Mesendoderm (in vitro differentiated cells): ENCODE measurements around the gene ASF1A.

Source experiments
- DNase-seq: peaks from one replicate; pipeline ENCODE4 v3.0.0; 2013
- H2AK5ac ChIP-seq: 2 replicates; pipeline ENCODE4 v1.6.1; 2013; ENCODE audit warnings: low read length, inconsistent platforms
- H2BK120ac ChIP-seq: 2 replicates; pipeline ENCODE4 v1.6.1; 2013; ENCODE audit warnings: low read depth, mild to moderate bottlenecking, low read length, moderate library complexity, mixed read lengths
- H2BK15ac ChIP-seq: replicated peaks from 2 replicates; pipeline ENCODE4 v1.6.1; 2013; ENCODE audit warnings: low read depth, mild to moderate bottlenecking, moderate library complexity
- H2BK5ac ChIP-seq: 2 replicates; pipeline ENCODE4 v1.6.1; 2013; ENCODE audit warnings: low read length, inconsistent platforms
- H3K18ac ChIP-seq: 2 replicates; pipeline ENCODE4 v1.6.1; 2013; ENCODE audit warnings: mild to moderate bottlenecking, low read length, mixed read lengths
- H3K23ac ChIP-seq: one replicate; pipeline ENCODE4 v1.6.1; 2013; ENCODE audit warnings: low read length
- H3K27ac ChIP-seq: 2 replicates; pipeline ENCODE4 v1.5.1; 2013; ENCODE audit warnings: low read depth, mild to moderate bottlenecking, inconsistent platforms, low read length, moderate library complexity
- H3K27me3 ChIP-seq: 2 replicates; pipeline ENCODE4 v1.6.1; 2013; ENCODE audit warnings: low read length, control low read depth, mild to moderate bottlenecking, inconsistent platforms; ENCODE audit not compliant: insufficient read depth, poor library complexity
- H3K36me3 ChIP-seq: 2 replicates; pipeline ENCODE4 v1.6.1; 2013; ENCODE audit warnings: low read length, inconsistent platforms; ENCODE audit not compliant: control insufficient read depth, insufficient read depth
- H3K4ac ChIP-seq: one replicate; pipeline ENCODE4 v1.6.1; 2013; ENCODE audit warnings: low read depth, mild to moderate bottlenecking, low read length, moderate library complexity
- H3K4me1 ChIP-seq: 2 replicates; pipeline ENCODE4 v1.6.1; 2013; ENCODE audit warnings: low read depth, low read length, inconsistent platforms; ENCODE audit not compliant: control insufficient read depth
- H3K4me2 ChIP-seq: 2 replicates; pipeline ENCODE4 v1.6.1; 2013; ENCODE audit warnings: low read length
- H3K4me3 ChIP-seq: 2 replicates; pipeline ENCODE4 v1.5.1; 2013; ENCODE audit warnings: mild to moderate bottlenecking, low read length
- H3K56ac ChIP-seq: one replicate; pipeline ENCODE4 v1.6.1; 2013; ENCODE audit warnings: low read length
- H3K79me1 ChIP-seq: 2 replicates; pipeline ENCODE4 v1.6.1; 2013; ENCODE audit warnings: low read length, inconsistent platforms
- H3K79me2 ChIP-seq: 2 replicates; pipeline ENCODE4 v1.6.1; 2013; ENCODE audit warnings: mild to moderate bottlenecking, low read length; ENCODE audit not compliant: control insufficient read depth, insufficient read depth
- H3K9ac ChIP-seq: 2 replicates; pipeline ENCODE4 v1.6.1; 2013; ENCODE audit warnings: low read length, inconsistent platforms
- H4K5ac ChIP-seq: one replicate; pipeline ENCODE4 v1.6.1; 2013; ENCODE audit warnings: low read length
- H4K8ac ChIP-seq: one replicate; pipeline ENCODE4 v1.6.1; 2013; ENCODE audit warnings: low read depth, mild to moderate bottlenecking, control low read depth, low read length, moderate library complexity
- WGBS: extraction: QIAGEN DNeasy Blood & Tissue Kit; methylation state at CpG from one replicate; pipeline ENCODE4 v1.1.7; 2013; ENCODE audit warnings: low lambda C conversion rate, missing lambda C conversion rate; ENCODE audit not compliant: insufficient coverage; ENCODE audit errors: extremely low coverage; 5-methylcytosine and 5-hydroxymethylcytosine counted together

ASF1A gene

GRCh38 chr6:118860363-118860762 lies 33.6 kb upstream of the ASF1A start:
- H4K5ac ChIP-seq: no peak overlapping the region
- H3K18ac ChIP-seq: no peak overlapping the region
- H2BK120ac ChIP-seq: no peak overlapping the region
- H2BK5ac ChIP-seq: no peak overlapping the region
- no peak overlapping the region for H3K27ac ChIP-seq
- H3K4me2 ChIP-seq: no peak overlapping the region
- no CpG with 5 or more reads among the region's 1 CpG for WGBS
- H3K79me1 ChIP-seq: no peaks in the 10 kb centered on the region
- H3K79me2 ChIP-seq: no peaks in the 10 kb centered on the region
- DNase-seq: no peak
- H3K23ac ChIP-seq: no peak overlapping the region
- no peaks in the 10 kb centered on the region for H3K36me3 ChIP-seq
- no peak overlapping the region for H3K4me3 ChIP-seq
- H3K4ac ChIP-seq: no peak overlapping the region
- H3K27me3 ChIP-seq: no peaks in the 10 kb centered on the region
- no peak overlapping the region for H3K9ac ChIP-seq
- no peak overlapping the region for H4K8ac ChIP-seq
- H2AK5ac ChIP-seq: no peak overlapping the region
- no peak overlapping the region for H3K56ac ChIP-seq
- no peaks in the 10 kb centered on the region for H3K4me1 ChIP-seq
- no peak overlapping the region for H2BK15ac ChIP-seq

DNA sequence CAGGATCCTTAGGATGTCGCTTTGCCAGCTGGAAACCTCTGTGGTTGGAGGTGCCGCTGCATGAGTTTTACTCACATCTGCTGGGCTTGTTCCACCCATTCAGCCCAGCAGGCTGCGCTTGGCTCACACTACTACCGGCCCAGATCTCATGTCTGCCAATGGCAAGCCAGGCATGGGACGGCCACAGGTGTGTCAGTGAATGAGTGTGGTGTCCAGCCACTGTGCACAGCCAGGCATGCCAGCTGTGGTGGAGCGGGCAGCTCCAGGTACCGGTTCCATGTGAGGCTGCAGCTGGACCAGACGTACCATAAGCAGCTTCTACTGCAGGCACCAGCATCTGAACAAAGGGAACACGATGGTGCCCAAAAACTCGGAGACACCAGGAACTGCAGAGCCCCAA lies 33.1 kb upstream of the ASF1A start:
- WGBS: no CpG with 5 or more reads among the region's 10 CpGs
- Histone ChIP-seq H4K8ac (no peak overlapping the region), H3K4ac (no peak overlapping the region), H2BK5ac (no peak overlapping the region), H3K4me3 (no peak overlapping the region), H3K27ac (no peak overlapping the region), H2BK120ac (no peak overlapping the region), H3K36me3 (no peaks in the 10 kb centered on the region), H3K23ac (no peak overlapping the region), H3K79me1 (no peaks in the 10 kb centered on the region), H3K18ac (no peak overlapping the region), H2BK15ac (no peak overlapping the region), H3K27me3 (no peaks in the 10 kb centered on the region), H2AK5ac (no peak overlapping the region), H3K9ac (no peak overlapping the region), H3K79me2 (no peaks in the 10 kb centered on the region), H3K4me2 (no peak overlapping the region), H3K56ac (no peak overlapping the region), H3K4me1 (no peaks in the 10 kb centered on the region), H4K5ac (no peak overlapping the region)
- DNase-seq: peak; percentile 26

DNA sequence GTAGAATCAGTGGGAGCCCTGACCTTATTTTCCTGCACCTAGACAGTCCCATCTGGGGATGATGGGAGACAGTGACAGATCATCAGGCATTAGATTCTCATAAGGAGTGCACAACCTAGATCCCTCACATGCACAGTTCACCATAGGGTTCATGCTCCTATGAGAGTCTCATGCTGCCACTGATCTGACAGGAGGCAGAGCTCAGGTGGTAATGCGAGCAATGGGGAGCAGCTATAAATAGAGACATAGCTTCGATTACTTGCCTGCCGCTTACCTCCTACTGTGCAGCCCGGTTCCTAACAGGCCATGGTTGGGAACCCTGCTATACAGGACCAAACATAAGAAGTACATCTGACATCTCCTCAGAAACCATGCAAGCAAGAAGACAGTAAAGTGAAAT lies 31.5 kb upstream of the ASF1A start:
- Histone ChIP-seq H3K18ac (no peak overlapping the region), H2BK120ac (no peak overlapping the region), H3K36me3 (no peaks in the 10 kb centered on the region), H3K4me1 (no peaks in the 10 kb centered on the region), H2BK15ac (no peak overlapping the region), H2AK5ac (no peak overlapping the region), H3K4ac (no peak overlapping the region), H2BK5ac (no peak overlapping the region), H3K4me2 (no peak overlapping the region), H3K27me3 (no peaks in the 10 kb centered on the region), H3K23ac (no peak overlapping the region), H3K4me3 (no peak overlapping the region), H3K56ac (no peak overlapping the region), H3K79me1 (no peaks in the 10 kb centered on the region), H4K5ac (no peak overlapping the region), H4K8ac (no peak overlapping the region), H3K79me2 (no peaks in the 10 kb centered on the region), H3K27ac (no peak overlapping the region), H3K9ac (no peak overlapping the region)
- no peak for DNase-seq
- no CpG with 5 or more reads among the region's 4 CpGs for WGBS

DNA sequence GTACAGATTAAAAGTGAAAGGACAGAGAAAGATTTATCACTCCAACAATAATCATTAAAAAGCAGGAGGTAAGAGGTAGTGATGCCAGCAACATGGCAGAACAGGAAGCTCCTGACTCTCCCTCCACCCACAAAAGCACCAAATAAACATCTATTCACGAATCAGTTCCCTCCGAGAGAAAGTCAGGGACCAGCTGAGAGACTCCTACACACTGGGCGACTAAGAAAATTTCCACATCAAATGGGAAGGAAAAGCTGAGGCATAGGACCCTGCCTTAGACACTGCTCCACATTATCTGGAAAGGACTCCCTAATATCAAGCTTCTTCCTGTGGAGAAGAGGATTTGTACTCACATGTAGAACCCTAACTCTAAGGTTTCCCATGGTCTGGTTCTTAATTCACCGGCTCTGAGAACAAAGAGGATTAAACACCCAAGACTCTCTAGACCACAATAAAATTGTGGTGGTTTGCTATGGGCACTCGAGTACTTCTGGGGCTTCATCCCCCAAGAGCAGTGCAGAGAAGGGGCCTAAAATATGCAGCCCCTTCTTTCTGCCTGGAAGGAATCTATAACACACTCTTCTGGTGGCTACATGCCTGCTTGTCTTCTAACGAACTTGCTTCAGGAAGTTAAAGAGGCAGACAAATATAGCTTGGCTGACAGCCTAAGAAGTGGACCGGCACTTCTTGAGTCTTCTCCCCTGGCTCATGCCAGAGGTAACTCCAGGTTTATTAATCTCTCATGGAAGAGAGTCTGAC lies 29.4 kb upstream of the ASF1A start:
- Histone ChIP-seq H3K27ac (no peak overlapping the region), H3K79me1 (no peaks in the 10 kb centered on the region), H3K27me3 (no peaks in the 10 kb centered on the region), H4K8ac (no peak overlapping the region), H3K23ac (no peak overlapping the region), H2BK5ac (no peak overlapping the region), H3K18ac (no peak overlapping the region), H3K56ac (no peak overlapping the region), H3K79me2 (no peaks in the 10 kb centered on the region), H4K5ac (no peak overlapping the region), H3K36me3 (no peaks in the 10 kb centered on the region), H3K4ac (peak overlapping the region; percentile 49), H2BK15ac (no peak overlapping the region), H3K4me3 (no peak overlapping the region), H3K4me1 (no peaks in the 10 kb centered on the region), H3K9ac (no peak overlapping the region), H2AK5ac (no peak overlapping the region), H2BK120ac (no peak overlapping the region), H3K4me2 (no peak overlapping the region)
- no CpG with 5 or more reads among the region's 7 CpGs for WGBS
- DNase-seq: no peak

- H3K27me3 ChIP-seq: no peaks in the 10 kb centered on the region
- no peak overlapping the region for H3K56ac ChIP-seq
- no peak overlapping the region for H4K8ac ChIP-seq
- H2BK15ac ChIP-seq: no peak overlapping the region
- H3K27ac ChIP-seq: no peak overlapping the region
- H4K5ac ChIP-seq: no peak overlapping the region
- H3K4ac ChIP-seq: no peak overlapping the region
- no peak overlapping the region for H3K9ac ChIP-seq
- no peak overlapping the region for H2AK5ac ChIP-seq
- no peak overlapping the region for H3K23ac ChIP-seq
- no CpG with 5 or more reads among the region's 2 CpGs for WGBS
- DNase-seq: no peak
- H3K4me1 ChIP-seq: no peaks in the 10 kb centered on the region
- no peak overlapping the region for H2BK120ac ChIP-seq
- no peak overlapping the region for H3K4me2 ChIP-seq
- no peak overlapping the region for H2BK5ac ChIP-seq
- no peaks in the 10 kb centered on the region for H3K79me1 ChIP-seq
- H3K4me3 ChIP-seq: no peak overlapping the region
- H3K36me3 ChIP-seq: no peaks in the 10 kb centered on the region
- H3K79me2 ChIP-seq: no peaks in the 10 kb centered on the region
- H3K18ac ChIP-seq: no peak overlapping the region
Measured at GRCh38 chr6:118865100-118865391, 28.9 kb upstream of the ASF1A start.

DNA sequence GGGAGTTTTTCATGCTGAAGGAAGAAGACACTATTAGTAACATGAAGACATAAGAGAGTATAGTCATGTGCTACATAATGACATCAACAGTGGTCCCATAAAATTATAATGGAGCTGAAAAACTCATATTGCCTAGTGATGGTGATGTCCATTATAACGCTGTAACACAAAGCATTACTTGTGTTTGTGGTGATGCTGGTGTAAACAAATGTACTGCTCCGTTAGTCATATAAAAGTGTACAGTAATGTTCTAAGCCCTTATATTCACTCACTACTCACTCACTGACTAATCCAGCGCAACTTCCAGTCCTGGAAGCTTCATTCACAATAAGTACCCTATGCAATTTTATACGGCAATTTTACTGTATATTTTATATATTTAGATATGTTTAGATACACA lies 26.8 kb upstream of the ASF1A start:
- Histone ChIP-seq H2BK120ac (no peak overlapping the region), H2AK5ac (no peak overlapping the region), H3K4ac (no peak overlapping the region), H3K79me1 (no peaks in the 10 kb centered on the region), H3K27me3 (no peaks in the 10 kb centered on the region), H3K9ac (no peak overlapping the region), H3K56ac (no peak overlapping the region), H3K4me3 (no peak overlapping the region), H4K8ac (no peak overlapping the region), H3K79me2 (no peaks in the 10 kb centered on the region), H3K4me2 (no peak overlapping the region), H3K23ac (no peak overlapping the region), H3K36me3 (no peaks in the 10 kb centered on the region), H2BK5ac (no peak overlapping the region), H2BK15ac (no peak overlapping the region), H4K5ac (no peak overlapping the region), H3K4me1 (no peaks in the 10 kb centered on the region), H3K18ac (no peak overlapping the region), H3K27ac (no peak overlapping the region)
- no CpG with 5 or more reads among the region's 4 CpGs for WGBS
- no peak for DNase-seq
